ENCODE data around the gene GPR17.

The GPR17 gene

DNA sequence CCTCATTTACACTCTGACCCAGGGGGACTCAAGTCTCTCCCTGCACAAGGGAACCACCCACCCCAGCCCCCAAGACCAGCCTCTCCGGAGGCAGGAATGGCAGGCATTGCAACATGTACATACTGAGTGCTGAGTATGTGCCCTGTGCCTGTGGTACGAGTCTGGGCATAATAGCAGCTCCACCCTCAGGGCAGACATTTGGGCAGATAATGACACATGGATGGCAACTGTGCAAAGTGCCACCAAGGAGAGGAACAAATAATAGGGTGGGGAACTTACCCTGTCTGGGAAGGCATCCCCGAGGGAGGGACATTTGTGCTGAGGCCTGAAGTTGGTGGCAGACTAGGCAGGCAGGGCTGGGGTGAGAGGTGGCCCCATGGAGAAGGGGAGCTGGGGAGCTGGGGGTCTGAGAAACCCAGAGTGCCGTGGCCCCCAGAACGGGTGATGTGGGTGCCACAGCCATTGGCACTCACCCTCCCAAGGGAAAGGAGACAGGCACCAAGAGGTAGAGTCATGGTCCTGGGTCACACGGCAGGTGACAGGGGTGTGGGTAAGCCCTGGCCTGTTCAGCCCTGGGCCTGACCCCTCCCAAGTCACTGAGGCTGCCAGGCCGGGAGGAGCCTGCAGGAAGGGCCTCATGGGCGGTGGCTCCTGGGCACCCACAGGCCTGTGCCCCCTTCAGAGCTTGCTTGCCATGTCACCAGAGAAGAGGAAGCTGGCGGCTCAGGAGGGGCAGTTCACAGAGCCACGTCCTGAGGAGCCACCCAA is 15.7 kb upstream of the GPR17 start:
- DNase-seq, result no peak

DNA sequence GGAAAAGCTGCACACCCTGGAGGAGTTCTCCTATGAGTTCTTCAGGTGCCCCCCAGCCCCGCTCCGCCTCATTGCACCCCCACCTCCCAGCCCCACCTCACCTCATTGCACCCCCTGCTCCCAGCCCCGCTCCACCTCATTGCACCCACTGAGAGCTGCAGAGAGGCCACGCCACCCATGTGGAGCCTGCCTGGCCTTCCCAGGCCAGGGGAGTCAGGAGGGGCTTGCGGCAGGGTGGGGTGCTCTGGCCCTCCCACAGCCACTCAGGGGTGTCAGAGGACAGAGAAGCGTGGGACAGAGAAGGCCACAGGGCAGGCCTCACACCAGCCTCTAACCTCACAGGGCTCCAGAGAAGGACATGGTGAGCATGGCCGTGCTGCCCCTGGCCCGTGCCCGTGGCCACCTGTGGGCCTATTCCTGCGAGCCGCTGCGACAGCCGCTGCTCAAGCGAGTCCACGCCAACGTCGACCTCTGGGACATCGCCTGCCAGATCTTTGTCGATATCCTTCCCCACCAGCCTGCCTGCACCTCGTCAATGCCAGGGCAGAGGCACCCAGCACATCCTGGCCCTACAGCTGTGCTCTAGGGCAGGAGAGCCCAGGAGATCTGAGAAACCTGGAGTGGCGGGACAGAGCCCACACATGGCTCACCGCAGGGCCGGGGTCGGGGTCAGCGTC is 15.0 kb upstream of the GPR17 start:
- no peak for DNase-seq

DNA sequence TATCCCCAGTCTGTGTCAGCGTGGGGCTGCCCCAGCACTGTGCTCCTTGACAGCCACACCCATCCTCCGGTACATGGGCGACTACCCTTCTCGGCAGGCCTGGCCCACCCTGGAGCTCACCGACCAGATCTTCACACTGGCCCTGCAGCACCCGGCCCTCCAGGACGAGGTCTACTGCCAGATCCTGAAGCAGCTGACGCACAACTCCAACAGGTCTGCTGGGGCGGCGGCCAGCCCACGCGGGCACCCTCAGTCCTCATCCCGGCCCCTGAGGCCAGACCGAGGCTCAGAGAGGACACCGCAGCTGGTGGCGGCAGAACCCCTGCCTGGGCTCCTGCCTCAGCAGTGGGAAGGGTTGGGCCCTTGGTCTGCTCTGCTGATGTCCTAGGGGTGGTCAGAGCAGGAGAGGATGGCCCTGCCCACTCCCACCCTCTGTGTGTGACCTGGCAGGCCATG is 14.4 kb upstream of the GPR17 start:
- DNase-seq, result no peak

DNA sequence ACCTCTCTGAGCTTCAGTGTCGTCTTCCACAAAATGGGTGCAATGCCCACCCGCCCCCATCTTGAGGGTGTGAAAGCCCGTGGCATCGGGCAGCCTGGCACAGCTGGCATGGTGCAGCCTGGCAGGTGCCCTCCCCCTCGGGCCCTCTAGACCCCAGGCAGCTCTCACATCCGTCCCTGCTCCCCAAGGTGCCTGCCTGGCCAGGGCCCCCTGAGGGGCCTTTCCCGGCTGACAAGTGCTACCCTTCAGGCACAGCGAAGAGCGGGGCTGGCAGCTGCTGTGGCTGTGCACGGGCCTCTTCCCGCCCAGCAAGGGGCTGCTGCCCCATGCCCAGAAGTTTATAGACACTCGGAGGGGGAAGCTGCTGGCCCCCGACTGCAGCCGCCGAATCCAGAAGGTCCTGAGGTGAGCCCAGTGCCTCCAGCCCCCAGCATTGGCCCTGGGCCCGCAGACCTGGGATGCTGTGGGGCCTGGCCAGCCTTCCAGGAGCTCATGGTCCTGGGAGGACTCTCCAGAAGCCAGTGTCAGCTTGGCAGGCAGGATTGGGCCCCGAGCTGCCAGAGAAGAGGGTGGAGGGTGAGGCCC is 13.9 kb upstream of the GPR17 start:
- no peak for DNase-seq

DNA sequence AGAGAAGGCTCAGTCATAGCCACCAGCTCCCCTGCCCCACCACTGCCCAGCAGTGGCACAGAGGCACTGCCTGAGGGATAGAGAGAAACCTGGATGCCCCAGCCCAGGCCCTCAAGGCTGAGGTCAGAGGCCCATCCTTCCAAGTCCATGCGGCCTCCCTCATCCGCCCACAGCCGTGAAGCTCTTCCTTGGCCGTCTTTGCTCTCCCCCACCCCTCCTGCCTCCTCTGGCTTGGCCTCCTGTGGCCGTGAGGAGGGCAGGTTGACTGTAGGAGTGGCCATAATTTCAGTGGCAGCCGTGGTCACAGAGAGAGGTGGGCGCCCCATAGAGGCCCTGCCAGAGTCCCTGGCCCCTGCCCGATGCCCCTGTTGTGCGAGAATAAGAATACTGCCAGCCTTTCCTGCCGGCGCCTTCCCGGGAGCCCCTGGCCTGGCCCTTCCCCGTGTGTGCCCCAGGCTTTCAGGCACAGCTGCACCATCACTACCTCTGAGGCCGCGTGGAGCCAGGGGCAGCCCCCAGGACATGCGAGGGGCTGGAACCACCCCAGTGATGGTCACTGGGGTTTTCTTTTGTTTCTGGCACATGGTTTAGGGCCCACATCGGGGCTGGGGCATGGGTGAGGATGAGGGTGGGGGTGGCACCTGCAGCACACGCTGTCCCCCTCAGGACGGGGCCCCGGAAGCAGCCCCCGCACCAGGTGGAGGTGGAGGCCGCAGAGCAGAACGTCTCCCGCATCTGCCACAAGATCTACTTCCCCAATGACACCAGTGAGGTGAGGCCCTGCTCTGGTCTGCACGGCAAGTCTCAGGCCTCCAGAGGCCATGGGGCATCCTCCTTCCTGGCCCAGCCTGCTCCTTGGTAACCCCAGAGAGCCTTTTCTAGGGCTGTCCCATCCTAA is 13.1 kb upstream of the GPR17 start:
- DNase-seq, result no peak

DNA sequence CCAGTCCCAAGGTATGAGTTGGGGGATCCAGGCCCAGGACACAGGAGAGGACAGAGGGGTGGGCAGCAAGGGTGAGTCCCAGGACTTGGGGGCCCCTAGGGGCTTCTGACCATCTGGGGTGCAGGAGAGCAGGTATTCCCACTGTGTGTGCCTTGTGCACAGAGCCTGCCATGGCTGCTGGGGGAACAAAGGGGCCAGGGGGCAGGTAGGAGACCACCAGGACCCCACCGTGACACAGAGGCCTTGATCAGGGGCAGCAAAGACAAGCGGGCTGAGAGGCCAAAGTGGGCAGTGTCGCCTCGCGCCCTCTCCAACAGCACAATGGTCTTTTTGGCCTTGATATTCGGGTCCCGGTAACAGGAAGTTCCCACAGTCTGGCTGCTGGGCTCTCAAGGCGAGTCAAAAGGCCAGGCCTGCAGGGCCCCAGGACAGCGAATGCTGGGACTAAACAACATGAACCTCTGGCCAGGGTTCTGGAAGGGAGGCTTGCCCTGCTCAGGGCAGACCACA is 12.3 kb upstream of the GPR17 start:
- no peak for DNase-seq

DNA sequence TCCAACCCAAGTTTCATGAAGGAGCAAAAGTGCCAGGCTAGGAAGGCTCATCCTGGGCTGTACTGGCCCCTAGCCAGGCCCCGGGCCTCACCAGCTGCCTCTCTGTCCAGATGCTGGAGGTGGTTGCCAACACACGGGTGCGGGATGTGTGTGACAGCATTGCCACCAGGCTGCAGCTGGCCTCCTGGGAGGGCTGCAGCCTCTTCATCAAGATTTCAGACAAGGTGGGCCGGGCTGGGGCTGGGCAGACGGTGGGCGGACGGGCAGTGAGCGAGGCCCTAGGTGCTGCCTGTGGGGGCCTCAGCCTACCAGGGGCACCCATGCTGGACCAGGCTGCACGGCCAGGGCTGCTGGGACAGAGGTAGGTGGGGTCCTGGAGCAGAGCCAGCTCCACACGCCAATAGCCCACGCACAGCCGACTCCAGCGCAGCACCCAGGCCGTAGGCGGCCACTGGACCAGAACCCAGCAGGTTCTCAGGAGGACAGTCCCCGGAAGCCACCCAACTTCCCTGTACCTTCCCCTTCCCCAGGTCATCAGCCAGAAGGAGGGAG is 11.8 kb upstream of the GPR17 start:
- DNase-seq, result no peak

DNA sequence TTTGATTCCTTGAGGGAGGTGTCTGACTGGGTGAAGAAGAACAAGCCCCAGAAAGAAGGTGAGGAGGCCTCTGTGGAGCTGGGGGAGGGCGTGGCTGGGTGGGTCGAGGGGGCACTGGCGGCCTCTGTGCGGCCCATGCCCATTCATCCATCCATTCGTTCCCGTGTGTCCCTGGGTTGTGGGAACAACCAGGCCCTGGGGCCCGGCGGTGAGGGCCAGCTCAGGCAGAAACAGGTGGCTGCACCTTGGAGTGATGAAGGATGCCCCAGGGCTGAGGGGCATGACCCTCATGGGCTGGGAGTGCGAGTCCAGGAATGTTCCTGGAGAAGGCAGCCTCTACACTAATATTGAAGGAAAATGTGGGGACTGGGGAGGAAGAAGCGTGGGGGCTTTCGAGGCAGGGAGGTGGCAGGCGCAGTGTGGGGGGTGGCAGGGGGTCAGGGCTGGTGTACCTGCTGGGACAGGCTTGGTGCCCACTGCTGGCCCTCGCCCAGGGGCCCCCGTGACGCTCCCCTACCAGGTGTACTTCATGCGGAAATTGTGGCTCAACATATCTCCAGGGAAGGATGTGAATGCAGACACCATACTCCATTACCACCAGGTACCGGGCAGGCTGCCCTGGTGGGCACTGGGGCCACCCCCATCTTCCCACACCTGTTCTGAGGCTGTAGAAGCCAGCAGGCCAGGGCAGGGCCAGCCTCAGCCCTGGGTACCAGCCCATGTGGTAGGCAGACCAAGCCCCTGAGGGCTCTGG is 11.2 kb upstream of the GPR17 start:
- DNase-seq, result no peak

DNA sequence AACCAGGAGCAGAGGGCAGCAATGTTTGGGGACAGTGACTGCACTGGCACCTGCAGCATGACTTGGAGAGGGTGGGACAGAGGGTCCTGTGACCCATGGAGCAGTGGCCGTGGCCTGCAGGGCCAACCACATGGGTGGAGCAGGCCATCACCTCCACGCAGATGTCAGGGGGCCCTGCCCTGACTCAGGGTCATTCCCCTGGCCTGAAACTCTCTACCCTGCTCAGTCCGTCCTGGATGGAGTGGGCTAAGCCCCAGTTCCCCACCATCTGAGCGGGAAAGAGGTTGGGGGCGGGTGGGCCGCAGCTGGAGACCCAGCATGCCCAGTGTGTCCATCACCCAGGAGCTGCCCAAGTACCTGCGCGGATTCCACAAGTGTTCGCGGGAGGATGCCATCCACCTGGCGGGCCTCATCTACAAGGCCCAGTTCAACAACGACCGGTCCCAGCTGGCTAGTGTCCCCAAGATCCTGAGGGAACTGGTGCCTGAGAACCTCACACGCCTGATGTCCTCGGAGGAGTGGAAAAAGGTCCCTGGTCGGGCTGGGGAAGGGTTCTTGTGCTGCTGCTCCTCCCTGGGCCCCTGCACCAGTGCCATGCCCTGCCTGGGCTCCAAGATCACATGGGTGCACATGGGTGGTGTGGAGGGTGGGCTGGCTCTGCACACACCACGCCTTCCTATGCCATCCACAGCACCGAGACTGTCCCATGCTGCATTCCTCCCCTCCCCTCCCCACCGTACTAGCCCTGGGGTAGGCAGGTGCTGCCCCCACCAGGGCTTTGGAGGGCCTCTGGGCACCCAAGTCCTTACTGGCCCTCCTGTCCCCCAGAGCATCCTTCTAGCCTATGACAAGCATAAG is 10.3 kb upstream of the GPR17 start:
- DNase-seq, result no peak

DNA sequence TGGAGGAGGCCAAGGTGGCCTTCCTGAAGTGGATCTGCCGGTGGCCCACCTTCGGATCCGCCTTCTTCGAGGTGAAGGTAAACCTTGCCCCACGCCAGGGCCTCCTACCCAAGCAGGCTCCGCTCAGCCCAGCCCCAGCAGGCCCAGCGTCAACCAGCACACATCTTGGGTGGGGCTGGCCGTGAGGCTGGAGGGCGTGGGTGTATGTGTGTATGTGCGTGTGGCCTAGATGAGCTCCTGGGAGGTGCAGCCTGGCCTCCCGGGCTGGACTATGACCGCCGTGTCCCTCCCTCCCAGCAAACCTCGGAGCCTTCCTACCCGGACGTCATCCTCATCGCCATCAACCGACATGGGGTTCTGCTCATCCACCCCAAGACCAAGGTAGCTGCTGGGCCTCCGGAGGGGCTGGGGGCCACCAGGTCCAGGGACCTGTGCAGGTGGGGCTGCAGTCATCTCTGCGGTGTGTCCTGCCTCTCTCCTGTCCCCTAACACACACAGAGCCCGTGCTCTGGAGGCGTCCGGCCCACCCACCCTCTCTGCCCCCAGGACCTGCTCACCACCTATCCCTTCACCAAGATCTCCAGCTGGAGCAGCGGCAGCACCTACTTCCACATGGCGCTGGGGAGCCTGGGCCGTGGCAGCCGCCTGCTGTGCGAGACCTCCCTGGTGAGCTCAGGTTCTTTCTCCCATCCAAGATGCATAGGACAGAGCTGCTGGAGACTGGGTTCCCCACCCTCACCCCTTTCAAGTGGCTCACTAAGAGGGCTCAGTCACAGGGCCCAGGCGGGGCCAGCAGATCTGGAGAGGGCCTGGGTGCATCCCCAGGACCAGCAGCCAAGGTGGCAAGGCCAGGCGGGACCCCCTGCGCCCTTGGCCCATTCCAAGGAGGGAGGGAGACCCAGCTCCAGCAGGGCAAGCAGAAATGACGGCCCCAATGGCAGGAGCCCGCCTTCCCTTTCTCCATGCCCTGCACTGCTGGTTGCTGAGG is 9.4 kb upstream of the GPR17 start:
- DNase-seq, result no peak

DNA sequence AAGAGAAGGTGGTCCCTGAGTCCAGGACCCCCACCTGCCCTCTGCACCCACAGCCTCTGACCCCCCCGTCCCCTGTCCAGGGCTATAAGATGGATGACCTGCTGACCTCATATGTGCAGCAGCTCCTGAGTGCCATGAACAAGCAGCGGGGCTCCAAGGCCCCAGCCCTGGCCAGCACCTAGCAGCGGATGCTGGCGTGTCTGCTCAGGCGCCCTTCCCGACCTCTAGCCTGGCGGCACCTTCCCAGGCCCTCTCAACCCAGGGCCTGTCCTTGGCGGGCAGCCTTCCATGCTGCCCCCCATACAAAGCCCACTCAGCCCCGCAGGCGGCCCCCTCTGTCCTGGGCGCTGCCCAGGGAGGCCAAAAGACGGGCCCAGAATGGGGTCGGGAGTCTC is 8.7 kb upstream of the GPR17 start:
- DNase-seq, result no peak

DNA sequence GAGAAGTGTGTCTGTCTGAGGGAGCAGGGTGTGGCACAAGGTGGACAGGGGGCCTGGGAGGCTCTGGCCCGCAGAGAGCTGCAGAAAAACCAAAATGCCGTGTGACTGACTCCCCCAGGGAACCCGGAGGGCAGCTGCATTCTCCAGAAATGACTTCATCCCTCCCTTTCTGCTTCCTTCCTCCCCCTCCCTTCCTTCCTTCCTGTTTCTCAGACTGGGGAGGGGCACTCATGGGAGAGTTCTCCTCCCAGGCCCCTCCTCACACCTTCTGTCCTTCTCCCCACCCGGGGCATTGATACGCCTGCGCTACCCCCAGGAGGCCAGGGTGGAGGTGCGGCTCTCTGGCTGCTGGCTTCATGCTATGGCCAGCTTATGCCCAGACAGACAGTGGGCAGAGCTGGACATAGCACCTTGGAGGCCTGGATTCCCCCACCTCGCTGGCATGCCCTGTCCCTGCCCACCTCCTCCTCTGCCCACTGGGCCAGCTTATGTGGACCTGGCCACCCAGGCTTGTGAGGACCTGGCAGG is 8.2 kb upstream of the GPR17 start:
- DNase-seq, result no peak

DNA sequence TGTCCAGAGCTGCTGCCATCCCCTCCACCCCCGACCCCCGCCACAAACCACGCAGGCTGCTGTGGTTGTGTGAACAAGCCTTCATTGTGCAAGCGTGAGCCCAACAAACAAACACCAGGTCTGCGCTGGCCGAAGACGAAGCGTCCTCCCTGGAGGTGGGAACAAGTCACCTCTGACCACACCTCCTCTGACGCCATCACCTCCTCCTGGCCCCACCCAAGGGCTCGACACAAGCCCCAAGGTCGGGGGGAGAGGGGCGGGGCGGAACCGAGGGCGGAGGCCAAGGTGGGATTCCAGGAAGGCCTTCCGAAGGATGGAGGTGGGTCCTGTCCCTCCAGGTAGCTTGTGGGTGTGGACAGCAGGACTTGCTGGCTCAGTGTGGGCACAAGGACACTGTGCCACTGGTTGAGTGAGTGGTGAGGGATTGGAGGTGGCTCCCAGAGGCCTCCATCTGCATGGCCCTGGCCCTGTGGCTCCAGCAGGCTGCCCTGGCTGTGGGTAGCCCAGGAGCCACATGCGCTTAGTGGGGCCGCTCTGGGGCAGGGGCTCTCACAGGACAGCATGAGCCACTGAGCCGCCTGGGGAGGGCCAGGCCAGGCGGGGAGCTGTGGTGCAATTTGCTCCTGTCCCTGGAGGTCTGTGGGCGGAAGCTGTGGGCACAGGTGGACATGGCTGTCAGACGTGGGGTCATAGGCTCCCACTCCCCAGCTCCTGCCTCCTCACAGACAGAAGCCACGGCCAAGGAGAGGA is 7.4 kb upstream of the GPR17 start:
- no peak for DNase-seq

DNA sequence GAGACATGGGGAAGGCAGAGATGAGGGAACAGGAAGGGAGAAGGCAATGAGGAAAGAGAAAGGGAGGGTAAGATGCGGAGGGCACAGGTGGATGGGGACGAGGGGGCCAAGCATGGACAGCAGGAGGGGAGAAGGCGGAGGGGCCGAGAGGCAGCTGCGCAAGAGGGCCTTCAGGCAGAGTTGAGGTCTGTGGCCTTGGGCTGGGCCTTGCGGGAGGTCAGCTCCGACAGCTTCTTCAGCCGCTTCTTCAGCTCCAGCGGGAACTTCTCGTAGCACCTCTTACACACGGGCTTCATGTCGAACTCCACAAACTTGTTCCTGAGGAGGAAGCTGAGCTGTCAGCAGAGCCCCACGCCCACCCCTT is 6.9 kb upstream of the GPR17 start:
- no peak for DNase-seq

DNA sequence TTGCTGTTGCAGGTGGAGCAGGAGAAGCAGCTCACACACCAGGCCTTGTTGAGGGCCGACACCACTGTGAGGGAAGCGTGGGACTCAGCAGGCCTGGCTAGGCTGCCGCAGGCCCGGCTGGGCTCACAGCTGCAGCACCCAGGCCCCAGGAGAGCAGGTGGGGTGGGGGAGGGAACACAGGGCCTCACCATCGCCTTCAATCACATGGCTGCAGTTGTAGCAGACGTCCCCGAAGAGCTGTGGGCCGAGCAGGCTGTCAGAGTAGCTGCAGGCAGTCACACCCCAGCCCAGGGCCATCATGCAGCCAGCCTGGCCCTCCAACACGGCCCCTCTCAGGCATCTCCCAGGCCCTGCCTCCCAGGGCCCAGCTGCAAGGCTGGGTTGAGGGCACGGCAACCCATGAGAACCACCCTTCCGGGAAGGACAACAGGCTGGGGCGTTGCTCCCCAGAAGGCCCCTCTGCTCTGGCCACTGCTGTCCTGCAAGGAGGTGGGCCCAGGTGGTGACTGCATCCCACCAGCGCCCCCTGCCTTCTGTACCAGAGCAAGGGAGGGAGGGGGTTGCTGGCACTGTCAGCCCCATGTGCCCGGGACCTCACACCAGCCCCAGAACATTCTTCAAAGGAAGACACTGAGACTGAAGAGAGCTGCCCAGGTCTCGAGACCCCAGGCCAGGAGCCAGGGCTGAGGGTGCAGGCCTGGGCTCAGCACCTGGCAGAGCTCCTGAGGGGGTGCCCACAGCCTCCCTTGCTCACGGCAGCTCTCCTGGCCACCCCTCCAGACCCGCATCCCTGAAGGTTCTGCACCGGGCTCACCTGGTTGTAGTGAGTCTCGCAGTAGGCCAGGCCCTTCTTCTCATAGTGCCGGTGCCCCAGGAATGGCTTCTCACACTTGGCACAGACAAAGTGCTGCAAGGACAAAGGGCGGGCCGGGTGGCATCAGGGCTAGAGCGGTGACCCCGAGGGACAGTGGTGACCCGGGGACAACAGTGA is 5.6 kb upstream of the GPR17 start:
- peak; percentile 17 for DNase-seq

DNA sequence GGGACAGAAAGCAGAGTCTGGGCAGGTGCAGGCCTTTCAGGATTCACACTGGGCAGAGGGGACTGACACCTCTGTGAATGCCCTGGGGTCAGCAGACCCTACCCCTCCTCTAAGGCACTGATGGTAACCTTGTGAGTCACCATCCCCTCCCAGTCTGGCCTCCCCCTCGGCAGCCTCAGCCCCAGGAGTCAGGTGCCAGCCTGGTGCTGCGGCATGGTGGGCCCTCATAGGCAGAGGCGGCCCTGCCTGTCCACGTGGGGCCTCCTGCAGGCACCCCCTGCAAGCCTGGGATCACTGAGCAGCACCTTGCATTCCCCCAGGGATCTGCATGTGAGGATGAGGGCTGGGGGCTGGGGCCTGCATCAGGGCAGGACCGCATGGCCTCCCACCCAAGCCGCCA is 4.8 kb upstream of the GPR17 start:
- DNase-seq, result no peak

DNA sequence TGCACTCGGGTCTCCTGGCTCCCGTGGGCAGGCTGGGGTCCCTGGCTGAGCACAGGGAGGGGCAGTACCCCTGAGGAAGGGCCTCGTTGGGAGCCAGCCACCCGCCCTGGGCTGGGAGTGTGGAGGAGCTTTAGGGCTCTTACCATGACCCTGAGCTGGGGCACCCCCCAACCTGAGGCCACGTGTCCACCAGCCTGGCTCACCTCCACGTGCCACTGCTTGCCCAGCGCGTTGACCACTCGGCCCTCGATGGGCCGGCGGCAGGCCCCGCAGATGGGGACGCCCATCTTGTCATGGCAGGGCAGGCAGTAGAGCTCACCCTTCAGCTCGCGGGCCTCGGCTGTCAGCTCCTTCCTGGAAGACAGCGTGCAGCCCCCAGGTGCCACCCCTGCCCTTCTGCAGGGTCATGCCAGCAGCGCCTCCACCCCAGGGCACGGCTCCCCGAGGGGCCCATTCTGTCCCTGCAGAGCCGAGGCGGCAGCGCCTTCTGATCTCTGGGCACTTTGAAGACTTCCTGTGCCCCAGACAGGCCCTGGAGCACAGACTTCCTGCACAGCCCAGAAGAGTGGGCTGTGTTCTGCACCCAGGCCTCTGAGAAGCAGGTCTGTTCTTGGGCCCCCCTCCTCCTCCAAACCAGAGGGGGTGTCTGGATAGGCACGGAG is 4.0 kb upstream of the GPR17 start:
- peak; percentile 44 for DNase-seq

All from CD4-positive, alpha-beta T cell treated with Interleukin-21 for 1 hour (primary cell).